HFFc6 (cell line): ENCODE results near the gene CLK4. TPM values are rescaled to one million over a fixed set of nuclear protein-coding genes. Genes with fewer than 3 reads are reported as not detected.
A peak's percentile ranks its signal among the peaks of the same experiment; 100 is the strongest.

Experiments used
- DNase-seq: peaks from one replicate; pipeline ENCODE4 v3.0.0-alpha.2; 2018
- H3K27ac Mint-ChIP-seq: 2 replicates; pipeline ENCODE4 v1.8.0; 2020; ENCODE audit warnings: mild to moderate bottlenecking, mixed read lengths
- H3K27me3 Mint-ChIP-seq: 2 replicates; pipeline ENCODE4 v1.8.0; 2021; ENCODE audit warnings: mild to moderate bottlenecking, moderate library complexity, mixed read lengths; ENCODE audit not compliant: insufficient read depth
- H3K36me3 Mint-ChIP-seq: 2 replicates; pipeline ENCODE4 v1.8.0; 2021; ENCODE audit warnings: low read depth, mixed read lengths
- H3K4me1 Mint-ChIP-seq: 2 replicates; pipeline ENCODE4 v1.8.0; 2020; ENCODE audit warnings: low read depth, mixed read lengths
- H3K4me3 Mint-ChIP-seq: 2 replicates; pipeline ENCODE4 v1.8.0; 2020; ENCODE audit warnings: mild to moderate bottlenecking, moderate library complexity, mixed read lengths
- H3K9me3 Mint-ChIP-seq: 2 replicates; pipeline ENCODE4 v1.8.0; 2020; ENCODE audit warnings: mild to moderate bottlenecking, mixed read lengths
- CTCF ChIP-seq: fragments of 200-600 bp; sonication (generic); IDR thresholded peaks from 2 replicates; pipeline ENCODE4 v1.5.0; 2021; ENCODE audit warnings: antibody characterized with exemption, mild to moderate bottlenecking
- total RNA-seq, 6 experiments: library from RNA; stranded (reverse); fragmentation: NEBNext Ultra II Directional; extraction: Animal tissue kit (Norgen Biotek cat#: 25700); gene quantifications; 2 replicates in 1 of 6; 3 replicates in 5 of 6; pipeline ENCODE4 v1.2.3, GENCODE V29; 2021

The CLK4 gene
- total RNA-seq, 6 experiments from 2014 or later = 8.5 to 11.7 (median 8.8) TPM

DNA sequence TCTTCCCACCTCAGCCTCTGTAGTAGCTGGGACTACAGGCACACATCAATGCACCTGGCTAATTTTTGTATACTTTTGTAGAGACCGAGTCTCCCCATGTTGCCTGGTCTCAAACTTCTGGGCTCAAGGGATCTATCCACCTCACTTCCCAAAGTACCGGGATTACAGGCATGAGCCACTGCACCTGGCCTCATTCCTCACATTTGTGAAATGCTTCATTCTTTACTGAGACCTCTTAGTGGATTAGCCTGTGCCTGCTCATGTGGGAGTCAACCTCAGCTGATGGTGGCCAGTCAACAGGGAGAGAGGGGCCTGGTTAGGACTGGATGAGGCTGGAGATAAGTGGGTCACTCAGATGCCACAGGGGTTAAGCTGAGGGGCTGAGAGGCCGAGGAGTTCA is 37.3 kb upstream of the CLK4 start:
- H3K27ac Mint-ChIP-seq = no peak overlapping the region
- DNase-seq = no peak
- H3K4me3 Mint-ChIP-seq = no peak overlapping the region
- H3K36me3 Mint-ChIP-seq = peaks cover 4% of the 10 kb centered on the region; the same call in 1 of the 2 replicates
- TF ChIP-seq CTCF = no peak
- no peaks in the 10 kb centered on the region for H3K4me1 Mint-ChIP-seq
- H3K27me3 Mint-ChIP-seq = no peaks in the 10 kb centered on the region; the same call in none of the 2 replicates
- peaks cover 20% of the 10 kb centered on the region for H3K9me3 Mint-ChIP-seq

GRCh38 chr5:178662541-178662860 is 35.7 kb upstream of the CLK4 start:
- Mint-ChIP-seq H3K27ac (no peak overlapping the region), H3K36me3 (peaks cover 4% of the 10 kb centered on the region; the same call in 1 of the 2 replicates), H3K9me3 (peaks cover 22% of the 10 kb centered on the region), H3K4me3 (no peak overlapping the region), H3K27me3 (no peaks in the 10 kb centered on the region), H3K4me1 (no peaks in the 10 kb centered on the region)
- DNase-seq = no peak
- no peak for TF ChIP-seq CTCF

GRCh38 chr5:178661836-178662540 is 35.1 kb upstream of the CLK4 start:
- peaks cover 19% of the 10 kb centered on the region for H3K9me3 Mint-ChIP-seq
- H3K27me3 Mint-ChIP-seq = no peaks in the 10 kb centered on the region
- no peak overlapping the region for H3K27ac Mint-ChIP-seq
- H3K4me3 Mint-ChIP-seq = no peak overlapping the region
- TF ChIP-seq CTCF = no peak
- no peaks in the 10 kb centered on the region for H3K4me1 Mint-ChIP-seq
- peaks cover 4% of the 10 kb centered on the region; the same call in 1 of the 2 replicates for H3K36me3 Mint-ChIP-seq
- no peak for DNase-seq

GRCh38 chr5:178651046-178651810 is 24.4 kb upstream of the CLK4 start:
- no peaks in the 10 kb centered on the region for H3K27me3 Mint-ChIP-seq
- no peaks in the 10 kb centered on the region for H3K4me1 Mint-ChIP-seq
- H3K4me3 Mint-ChIP-seq = no peak overlapping the region
- H3K27ac Mint-ChIP-seq = no peak overlapping the region
- DNase-seq = peak; percentile 21
- peaks cover 17% of the 10 kb centered on the region for H3K9me3 Mint-ChIP-seq
- H3K36me3 Mint-ChIP-seq = no peaks in the 10 kb centered on the region
- no peak for TF ChIP-seq CTCF

DNA sequence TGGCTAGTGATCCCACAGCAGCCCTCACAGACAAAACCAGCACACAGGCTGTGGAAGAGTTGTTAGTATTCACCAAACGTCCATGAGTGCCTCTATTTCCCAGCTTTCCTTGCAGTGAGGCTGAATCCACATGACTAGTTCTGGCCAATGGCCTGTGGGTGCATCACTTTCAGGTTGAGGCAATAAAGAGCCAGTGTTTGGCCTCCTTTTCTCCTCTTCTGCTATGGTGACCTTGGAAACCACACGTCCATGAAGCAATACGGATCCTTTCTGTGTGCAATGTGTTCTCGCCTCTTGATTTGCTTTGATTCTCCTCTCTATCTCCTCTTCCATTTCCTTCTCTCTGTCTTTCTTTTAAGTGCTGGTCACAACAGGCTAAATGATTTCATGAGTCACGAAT is 23.4 kb upstream of the CLK4 start:
- no peak for TF ChIP-seq CTCF
- DNase-seq = no peak
- H3K9me3 Mint-ChIP-seq = peaks cover 17% of the 10 kb centered on the region
- H3K27ac Mint-ChIP-seq = no peak overlapping the region
- H3K4me3 Mint-ChIP-seq = no peak overlapping the region
- no peaks in the 10 kb centered on the region for H3K4me1 Mint-ChIP-seq
- no peaks in the 10 kb centered on the region for H3K36me3 Mint-ChIP-seq
- no peaks in the 10 kb centered on the region for H3K27me3 Mint-ChIP-seq
